ENCODE measurements around the gene SLC38A10. TPM values are rescaled to one million over a fixed set of nuclear protein-coding genes. Genes with fewer than 3 reads are reported as not detected.

SLC38A10 gene
- polyA plus RNA-seq, 1 donor from 2014 or later = 37.4 TPM

DNA sequence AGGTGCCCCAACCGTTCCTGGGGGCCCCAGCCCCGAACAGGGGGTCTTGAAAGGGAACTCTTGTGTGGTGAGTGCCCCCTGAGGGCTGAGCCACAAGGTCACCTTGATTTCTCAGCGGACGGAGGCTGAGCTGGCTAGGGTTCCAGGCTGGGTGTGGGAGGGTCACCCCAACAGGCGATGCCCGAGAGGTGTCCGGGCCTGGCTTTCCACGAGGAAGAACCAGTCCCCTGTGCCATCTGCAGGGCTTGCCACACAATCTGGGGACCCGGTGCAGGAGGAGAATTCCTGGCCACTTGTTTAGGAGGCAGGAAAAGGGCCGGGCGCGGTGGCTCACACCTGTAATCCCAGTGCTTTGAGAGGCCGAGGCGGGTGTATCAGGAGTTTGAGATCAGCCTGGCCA lies 16.8 kb upstream of the SLC38A10 start:
- H3K4me3 ChIP-seq (ENCODE audit: low read length) = no peak overlapping the region
- no peaks in the 10 kb centered on the region for H3K9me2 ChIP-seq (ENCODE audit: insufficient read depth, low read length)
- H3K9me3 ChIP-seq (ENCODE audit: low read length) = no peaks in the 10 kb centered on the region
- H3K79me2 ChIP-seq (replicated peaks; ENCODE audit: insufficient read depth, low read length) = no peaks in the 10 kb centered on the region
- TF ChIP-seq POLR2AphosphoS5 (IDR thresholded peaks at IDR 0.05) (no peak), EZH2 (IDR thresholded peaks at IDR 0.05; ENCODE audit: borderline replicate concordance, insufficient read depth, low read length, poor library complexity, severe bottlenecking) (no peak), TAF1 (IDR thresholded peaks at IDR 0.05; ENCODE audit: low read depth) (no peak), RAD21 (conservative IDR thresholded peaks at IDR 0.05) (no peak), SMC3 (conservative IDR thresholded peaks at IDR 0.05; ENCODE audit: poor library complexity) (no peak), MXI1 (conservative IDR thresholded peaks at IDR 0.05; ENCODE audit: poor library complexity, severe bottlenecking) (no peak), EP300 (conservative IDR thresholded peaks at IDR 0.05; ENCODE audit: poor library complexity, severe bottlenecking) (no peak)
- TF ChIP-seq, protein P1, sequence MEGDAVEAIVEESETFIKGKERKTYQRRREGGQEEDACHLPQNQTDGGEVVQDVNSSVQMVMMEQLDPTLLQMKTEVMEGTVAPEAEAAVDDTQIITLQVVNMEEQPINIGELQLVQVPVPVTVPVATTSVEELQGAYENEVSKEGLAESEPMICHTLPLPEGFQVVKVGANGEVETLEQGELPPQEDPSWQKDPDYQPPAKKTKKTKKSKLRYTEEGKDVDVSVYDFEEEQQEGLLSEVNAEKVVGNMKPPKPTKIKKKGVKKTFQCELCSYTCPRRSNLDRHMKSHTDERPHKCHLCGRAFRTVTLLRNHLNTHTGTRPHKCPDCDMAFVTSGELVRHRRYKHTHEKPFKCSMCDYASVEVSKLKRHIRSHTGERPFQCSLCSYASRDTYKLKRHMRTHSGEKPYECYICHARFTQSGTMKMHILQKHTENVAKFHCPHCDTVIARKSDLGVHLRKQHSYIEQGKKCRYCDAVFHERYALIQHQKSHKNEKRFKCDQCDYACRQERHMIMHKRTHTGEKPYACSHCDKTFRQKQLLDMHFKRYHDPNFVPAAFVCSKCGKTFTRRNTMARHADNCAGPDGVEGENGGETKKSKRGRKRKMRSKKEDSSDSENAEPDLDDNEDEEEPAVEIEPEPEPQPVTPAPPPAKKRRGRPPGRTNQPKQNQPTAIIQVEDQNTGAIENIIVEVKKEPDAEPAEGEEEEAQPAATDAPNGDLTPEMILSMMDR (IDR thresholded peaks at IDR 0.05; ENCODE audit: poor library complexity, severe bottlenecking) = no peak
- TF ChIP-seq, protein P2, sequence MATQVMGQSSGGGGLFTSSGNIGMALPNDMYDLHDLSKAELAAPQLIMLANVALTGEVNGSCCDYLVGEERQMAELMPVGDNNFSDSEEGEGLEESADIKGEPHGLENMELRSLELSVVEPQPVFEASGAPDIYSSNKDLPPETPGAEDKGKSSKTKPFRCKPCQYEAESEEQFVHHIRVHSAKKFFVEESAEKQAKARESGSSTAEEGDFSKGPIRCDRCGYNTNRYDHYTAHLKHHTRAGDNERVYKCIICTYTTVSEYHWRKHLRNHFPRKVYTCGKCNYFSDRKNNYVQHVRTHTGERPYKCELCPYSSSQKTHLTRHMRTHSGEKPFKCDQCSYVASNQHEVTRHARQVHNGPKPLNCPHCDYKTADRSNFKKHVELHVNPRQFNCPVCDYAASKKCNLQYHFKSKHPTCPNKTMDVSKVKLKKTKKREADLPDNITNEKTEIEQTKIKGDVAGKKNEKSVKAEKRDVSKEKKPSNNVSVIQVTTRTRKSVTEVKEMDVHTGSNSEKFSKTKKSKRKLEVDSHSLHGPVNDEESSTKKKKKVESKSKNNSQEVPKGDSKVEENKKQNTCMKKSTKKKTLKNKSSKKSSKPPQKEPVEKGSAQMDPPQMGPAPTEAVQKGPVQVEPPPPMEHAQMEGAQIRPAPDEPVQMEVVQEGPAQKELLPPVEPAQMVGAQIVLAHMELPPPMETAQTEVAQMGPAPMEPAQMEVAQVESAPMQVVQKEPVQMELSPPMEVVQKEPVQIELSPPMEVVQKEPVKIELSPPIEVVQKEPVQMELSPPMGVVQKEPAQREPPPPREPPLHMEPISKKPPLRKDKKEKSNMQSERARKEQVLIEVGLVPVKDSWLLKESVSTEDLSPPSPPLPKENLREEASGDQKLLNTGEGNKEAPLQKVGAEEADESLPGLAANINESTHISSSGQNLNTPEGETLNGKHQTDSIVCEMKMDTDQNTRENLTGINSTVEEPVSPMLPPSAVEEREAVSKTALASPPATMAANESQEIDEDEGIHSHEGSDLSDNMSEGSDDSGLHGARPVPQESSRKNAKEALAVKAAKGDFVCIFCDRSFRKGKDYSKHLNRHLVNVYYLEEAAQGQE (IDR thresholded peaks at IDR 0.05; ENCODE audit: borderline replicate concordance) = no peak
- no peaks in the 10 kb centered on the region for H3K36me3 ChIP-seq (ENCODE audit: insufficient read depth, low read length)
- no peak overlapping the region for H3K9ac ChIP-seq (ENCODE audit: low read length)
- no peaks in the 10 kb centered on the region for H3K27me3 ChIP-seq (ENCODE audit: insufficient read depth, low read depth, low read length)
- H4K20me1 ChIP-seq (ENCODE audit: insufficient read depth) = no peaks in the 10 kb centered on the region
- no peaks in the 10 kb centered on the region for H3F3A ChIP-seq (ENCODE audit: insufficient read depth, low read length, poor library complexity, severe bottlenecking)
- H3K27ac ChIP-seq (ENCODE audit: low read length) = no peak overlapping the region
- H2AFZ ChIP-seq (ENCODE audit: low read depth, low read length) = no peak overlapping the region
- H3K4me2 ChIP-seq (ENCODE audit: low read length) = no peak overlapping the region

DNA sequence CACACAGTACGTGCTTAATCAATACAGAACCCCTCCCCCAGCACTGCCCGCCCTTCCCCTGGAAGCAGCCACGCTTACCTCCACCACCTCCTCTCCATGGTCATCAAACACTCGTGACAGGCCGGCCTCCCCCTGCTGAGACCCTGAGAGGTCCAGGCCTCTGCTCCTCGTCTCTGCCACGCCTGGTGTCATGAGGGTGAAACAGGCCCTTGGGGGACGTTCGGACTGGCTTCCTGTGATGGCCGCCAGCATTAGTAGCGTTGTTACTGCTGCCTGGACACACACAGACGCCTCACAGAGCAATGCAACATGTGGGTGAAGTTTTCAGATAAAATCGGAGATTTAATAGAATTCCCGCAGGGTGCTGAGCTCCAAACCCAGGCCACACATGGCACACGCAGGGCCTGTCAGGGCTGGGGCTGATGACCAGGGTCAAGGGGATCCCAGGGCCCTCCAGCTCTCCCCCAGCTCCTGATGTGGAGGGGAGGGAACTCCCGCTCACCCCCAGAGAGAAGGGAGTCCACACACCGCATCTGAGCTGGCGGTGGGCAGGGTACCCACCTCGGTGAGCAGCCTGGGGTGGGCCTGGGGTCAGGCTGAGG lies 15.9 kb upstream of the SLC38A10 start:
- Histone ChIP-seq H3K27me3 (ENCODE audit: insufficient read depth, low read depth, low read length) (no peaks in the 10 kb centered on the region), H3K79me2 (replicated peaks; ENCODE audit: insufficient read depth, low read length) (no peaks in the 10 kb centered on the region), H3F3A (ENCODE audit: insufficient read depth, low read length, poor library complexity, severe bottlenecking) (no peaks in the 10 kb centered on the region), H3K4me3 (ENCODE audit: low read length) (no peak overlapping the region), H3K4me2 (ENCODE audit: low read length) (no peak overlapping the region), H4K20me1 (ENCODE audit: insufficient read depth) (no peaks in the 10 kb centered on the region), H3K9me2 (ENCODE audit: insufficient read depth, low read length) (no peaks in the 10 kb centered on the region), H3K36me3 (ENCODE audit: insufficient read depth, low read length) (no peaks in the 10 kb centered on the region), H3K9me3 (ENCODE audit: low read length) (no peaks in the 10 kb centered on the region), H3K27ac (ENCODE audit: low read length) (no peak overlapping the region), H2AFZ (ENCODE audit: low read depth, low read length) (no peak overlapping the region), H3K9ac (ENCODE audit: low read length) (no peak overlapping the region)
- TF ChIP-seq, protein P1 (IDR thresholded peaks at IDR 0.05; ENCODE audit: poor library complexity, severe bottlenecking) = no peak
- TF ChIP-seq RAD21 (conservative IDR thresholded peaks at IDR 0.05) (no peak), POLR2AphosphoS5 (IDR thresholded peaks at IDR 0.05) (no peak), MXI1 (conservative IDR thresholded peaks at IDR 0.05; ENCODE audit: poor library complexity, severe bottlenecking) (no peak), SMC3 (conservative IDR thresholded peaks at IDR 0.05; ENCODE audit: poor library complexity) (no peak), TAF1 (IDR thresholded peaks at IDR 0.05; ENCODE audit: low read depth) (no peak), EP300 (conservative IDR thresholded peaks at IDR 0.05; ENCODE audit: poor library complexity, severe bottlenecking) (no peak), EZH2 (IDR thresholded peaks at IDR 0.05; ENCODE audit: borderline replicate concordance, insufficient read depth, low read length, poor library complexity, severe bottlenecking) (no peak)
- TF ChIP-seq, protein P2 (IDR thresholded peaks at IDR 0.05; ENCODE audit: borderline replicate concordance) = no peak
